Mucosa of rectum (tissue), 2 donors: ENCODE data around the gene GATM.

Source experiments
- H3K27ac ChIP-seq, 2 donors: one replicate each; pipeline ENCODE4 v1.7.0; 2013; ENCODE audit warnings: inconsistent platforms in 2 of 2, low read depth in 2 of 2, low read length in 2 of 2
- H3K27me3 ChIP-seq, 2 donors: one replicate each; pipeline ENCODE4 v1.7.0; 2013; ENCODE audit warnings: low read length in 2 of 2; ENCODE audit not compliant: control insufficient read depth in 2 of 2, insufficient read depth in 2 of 2
- H3K36me3 ChIP-seq, 2 donors: one replicate each; pipeline ENCODE4 v1.7.0; 2013; ENCODE audit warnings: low read length in 2 of 2; ENCODE audit not compliant: control insufficient read depth in 2 of 2, insufficient read depth in 2 of 2
- H3K4me1 ChIP-seq, 2 donors: one replicate each; pipeline ENCODE4 v1.7.0; 2013; ENCODE audit warnings: low read length in 2 of 2, mild to moderate bottlenecking in 1 of 2; ENCODE audit not compliant: control insufficient read depth in 2 of 2, insufficient read depth in 2 of 2
- H3K4me3 ChIP-seq, 2 donors: one replicate each; pipeline ENCODE4 v1.7.0; 2013; ENCODE audit warnings: low read length in 2 of 2
- H3K9ac ChIP-seq, 2 donors: one replicate each; pipeline ENCODE4 v1.7.0; 2013; ENCODE audit warnings: low read length in 2 of 2, low read depth in 1 of 2, mild to moderate bottlenecking in 1 of 2
- H3K9me3 ChIP-seq, 2 donors: one replicate each; pipeline ENCODE4 v1.7.0; 2013; ENCODE audit warnings: low read length in 2 of 2; ENCODE audit not compliant: control insufficient read depth in 2 of 2
- donor health status: healthy.
- donor health status: Normal muscosa, but diverticular disease.

Gene GATM

DNA sequence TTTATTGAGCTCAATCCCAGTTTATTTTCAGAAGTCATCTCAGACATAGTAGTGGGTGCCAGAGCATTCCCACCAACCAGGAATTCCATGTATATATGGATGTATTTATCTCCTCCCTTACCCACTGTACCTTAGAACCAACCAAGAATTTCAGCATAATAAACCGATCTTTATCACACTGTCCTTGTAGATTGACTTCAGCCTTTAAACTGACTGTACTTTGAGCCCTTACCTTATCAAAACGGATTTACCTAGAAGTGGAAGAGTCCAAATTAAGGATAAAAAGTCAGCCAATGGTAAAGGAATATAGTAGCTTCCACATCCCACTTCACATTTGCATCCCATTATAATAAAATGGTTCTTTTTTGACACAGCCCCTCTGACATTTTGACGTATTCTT, 37.9 kb downstream of the GATM start:
- peaks cover 0 to 2% of the 10 kb centered on the region in 2 donors for H3K27me3 ChIP-seq
- no peak overlapping the region for H3K9ac ChIP-seq
- no peak overlapping the region for H3K27ac ChIP-seq

GRCh38 chr15:45338417-45338816, 39.9 kb downstream of the GATM start:
- Histone ChIP-seq H3K4me1 (peaks cover 6 to 11% of the 10 kb centered on the region in 2 donors), H3K9me3 (no peaks in the 10 kb centered on the region), H3K9ac (no peak overlapping the region), H3K27me3 (peaks cover 0 to 2% of the 10 kb centered on the region in 2 donors), H3K36me3 (no peaks in the 10 kb centered on the region), H3K27ac (no peak overlapping the region), H3K4me3 (no peak overlapping the region)

More for the DNA sequence above, 37.9 kb downstream of the GATM start:
- H3K9me3 ChIP-seq: no peaks in the 10 kb centered on the region
- H3K36me3 ChIP-seq: no peaks in the 10 kb centered on the region
- H3K4me1 ChIP-seq: peaks cover 6 to 15% of the 10 kb centered on the region in 2 donors
- H3K4me3 ChIP-seq: no peak overlapping the region

DNA sequence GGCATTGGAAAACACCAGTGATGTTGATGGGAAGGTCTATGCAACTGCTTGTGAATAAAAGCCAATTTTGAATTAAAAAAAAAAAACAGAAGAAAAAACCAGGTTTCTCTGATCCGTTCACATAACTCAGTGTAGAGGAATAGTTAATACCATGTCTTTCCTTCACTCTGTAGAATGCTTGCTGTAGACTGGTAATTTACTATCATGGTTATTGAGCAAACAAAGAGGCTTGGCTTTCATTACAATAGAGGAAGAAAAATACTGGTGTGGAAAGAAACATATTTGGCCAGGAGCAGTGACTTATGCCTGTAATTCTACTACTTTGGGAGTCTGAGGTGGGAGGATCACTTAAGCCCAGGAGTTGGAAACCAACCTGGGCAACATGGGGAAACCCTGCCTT, 41.1 kb downstream of the GATM start:
- Histone ChIP-seq H3K9me3 (no peaks in the 10 kb centered on the region), H3K4me3 (no peak overlapping the region), H3K27me3 (peaks cover 0 to 2% of the 10 kb centered on the region in 2 donors), H3K36me3 (no peaks in the 10 kb centered on the region), H3K9ac (no peak overlapping the region), H3K27ac (no peak overlapping the region), H3K4me1 (peaks cover 6 to 12% of the 10 kb centered on the region in 2 donors)

- Histone ChIP-seq H3K4me3 (no peak overlapping the region), H3K9me3 (no peaks in the 10 kb centered on the region), H3K27ac (no peak overlapping the region), H3K36me3 (no peaks in the 10 kb centered on the region), H3K27me3 (peaks cover 0 to 2% of the 10 kb centered on the region in 2 donors), H3K4me1 (peaks cover 6 to 8% of the 10 kb centered on the region in 2 donors), H3K9ac (no peak overlapping the region)
Observed at GRCh38 chr15:45333550-45333949, 44.8 kb downstream of the GATM start.

DNA sequence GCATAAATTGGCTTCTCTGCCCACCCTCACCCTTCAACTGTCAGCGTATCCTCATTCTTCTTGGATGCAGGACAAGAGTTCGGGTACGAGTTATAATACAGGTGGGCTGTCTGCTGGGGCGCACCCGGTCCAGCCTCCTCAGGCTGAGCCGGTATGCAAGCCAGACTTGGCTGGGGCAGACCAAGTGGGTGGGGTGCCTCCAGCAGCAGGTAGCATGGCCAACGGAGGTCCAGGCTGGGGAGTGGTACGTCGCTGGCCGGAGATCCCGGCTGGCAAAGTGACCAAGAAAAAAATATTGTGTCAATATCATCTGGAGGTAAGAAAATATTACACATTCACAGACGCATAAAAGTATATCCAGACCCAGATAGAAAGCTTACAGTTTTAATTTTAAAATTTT, 45.6 kb downstream of the GATM start:
- Histone ChIP-seq H3K4me3 (no peak overlapping the region), H3K4me1 (peaks cover 3 to 8% of the 10 kb centered on the region in 2 donors), H3K27me3 (no peaks in the 10 kb centered on the region), H3K36me3 (no peaks in the 10 kb centered on the region), H3K9ac (no peak overlapping the region), H3K9me3 (no peaks in the 10 kb centered on the region), H3K27ac (no peak overlapping the region)

- Histone ChIP-seq H3K9ac (no peak overlapping the region), H3K9me3 (no peaks in the 10 kb centered on the region), H3K27me3 (no peaks in the 10 kb centered on the region), H3K4me1 (peaks cover 0 to 8% of the 10 kb centered on the region in 2 donors), H3K36me3 (no peaks in the 10 kb centered on the region), H3K27ac (peak overlapping the region; percentile 20 to 52), H3K4me3 (no peak overlapping the region)
Observed at GRCh38 chr15:45331972-45332371, 46.4 kb downstream of the GATM start.

- H3K9ac ChIP-seq: no peak overlapping the region
- no peaks in the 10 kb centered on the region for H3K36me3 ChIP-seq
- H3K4me1 ChIP-seq: peaks cover 0 to 3% of the 10 kb centered on the region in 2 donors
- H3K27me3 ChIP-seq: no peaks in the 10 kb centered on the region
- no peak overlapping the region for H3K27ac ChIP-seq
- no peak overlapping the region for H3K4me3 ChIP-seq
- no peaks in the 10 kb centered on the region for H3K9me3 ChIP-seq
Observed at GRCh38 chr15:45328663-45329062, 49.7 kb downstream of the GATM start.

DNA sequence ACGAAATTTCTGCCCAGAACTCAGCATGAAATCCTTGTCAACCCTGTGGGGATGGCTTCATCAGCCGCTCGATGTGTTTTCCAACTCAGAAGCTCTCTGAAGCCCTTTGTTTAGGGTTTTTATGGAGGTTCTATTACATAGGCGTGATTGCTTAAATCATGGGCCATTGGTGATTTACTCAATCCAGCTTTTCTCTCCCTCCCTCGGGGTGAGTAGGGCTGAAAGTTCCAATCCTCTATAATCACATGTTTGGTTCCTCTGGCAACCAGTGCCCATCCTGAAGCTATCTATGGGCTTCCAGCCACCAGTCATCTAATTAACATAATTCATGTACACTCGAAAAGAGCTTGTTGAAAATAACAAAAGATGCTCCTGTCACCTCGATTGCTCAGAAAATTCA, 51.6 kb downstream of the GATM start:
- peaks cover 0 to 2% of the 10 kb centered on the region in 2 donors for H3K4me1 ChIP-seq
- no peaks in the 10 kb centered on the region for H3K36me3 ChIP-seq
- H3K27ac ChIP-seq: no peak overlapping the region
- H3K4me3 ChIP-seq: no peak overlapping the region
- H3K27me3 ChIP-seq: no peaks in the 10 kb centered on the region
- no peak overlapping the region for H3K9ac ChIP-seq
- H3K9me3 ChIP-seq: no peaks in the 10 kb centered on the region

DNA sequence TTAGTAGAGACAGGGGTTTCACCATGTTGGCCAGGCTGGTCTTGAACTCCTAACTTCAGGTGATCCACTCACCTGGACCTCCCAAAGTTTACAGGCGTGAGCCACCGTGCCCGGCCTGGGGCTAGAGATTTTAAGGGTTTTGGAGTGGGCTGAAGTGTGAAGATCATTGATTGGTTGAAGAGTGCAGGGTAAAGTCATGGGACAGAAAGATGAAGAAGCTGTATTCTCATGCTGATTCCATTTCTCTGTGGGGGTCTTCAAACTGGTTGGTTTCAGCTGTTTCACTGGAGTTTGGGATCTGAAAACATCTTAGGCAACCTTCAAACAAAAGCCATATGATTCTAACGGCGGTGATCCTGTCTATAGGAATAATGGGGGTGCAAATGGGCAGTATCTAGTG, 52.1 kb downstream of the GATM start:
- Histone ChIP-seq H3K36me3 (no peaks in the 10 kb centered on the region), H3K4me1 (peaks cover 0 to 2% of the 10 kb centered on the region in 2 donors), H3K4me3 (no peak overlapping the region), H3K27me3 (no peaks in the 10 kb centered on the region), H3K27ac (no peak overlapping the region), H3K9ac (no peak overlapping the region), H3K9me3 (no peaks in the 10 kb centered on the region)

GRCh38 chr15:45320581-45321205, 57.7 kb downstream of the GATM start:
- Histone ChIP-seq H3K27me3 (no peaks in the 10 kb centered on the region), H3K36me3 (no peaks in the 10 kb centered on the region), H3K9ac (no peak overlapping the region), H3K4me3 (no peak overlapping the region), H3K27ac (no peak overlapping the region), H3K9me3 (no peaks in the 10 kb centered on the region), H3K4me1 (peaks cover 0 to 6% of the 10 kb centered on the region in 2 donors)
